Esophagus squamous epithelium (tissue), 5 donors: ENCODE data around the gene SDC4. TPM values are rescaled to one million over a fixed set of nuclear protein-coding genes. Genes with fewer than 3 reads are reported as not detected.

ENCODE experiments used
- DNase-seq: peaks from one replicate; lab custom pipeline; 2025; lab: John Stamatoyannopoulos, UW
- H3K27ac ChIP-seq, 4 donors: fragments of 200-600 bp; sonication (generic); one replicate each; pipeline ENCODE4 v1.5.1; 2016 to 2019; ENCODE audit warnings: mild to moderate bottlenecking in 1 of 4
- H3K27me3 ChIP-seq, 4 donors: fragments of 200-600 bp; sonication (generic); 1 replicate in 3 of 4; 2 replicates in 1 of 4; pipeline versions ENCODE4 v1.5.1 to v1.6.0; 2017 to 2021; ENCODE audit warnings: antibody characterized with exemption in 1 of 4
- H3K36me3 ChIP-seq, 3 donors: fragments of 200-600 bp; sonication (generic); one replicate each; pipeline ENCODE4 v1.5.1; 2016 to 2019
- H3K4me1 ChIP-seq, 3 donors: fragments of 200-600 bp; sonication (generic); one replicate each; pipeline ENCODE4 v1.5.1; 2017 to 2019
- H3K4me3 ChIP-seq, 4 donors: fragments of 200-600 bp; sonication (generic); 1 replicate in 3 of 4; 2 replicates in 1 of 4; pipeline ENCODE4 v1.5.1; 2016 to 2019; ENCODE audit warnings: mild to moderate bottlenecking in 2 of 4, moderate library complexity in 1 of 4
- H3K9me3 ChIP-seq, 3 donors: fragments of 200-600 bp; sonication (generic); one replicate each; pipeline ENCODE4 v1.5.1; 2016 to 2019
- POLR2A ChIP-seq, 4 donors: fragments of 450-650 bp; IDR thresholded peaks; one replicate each; pipeline ENCODE4 v1.6.1; 2017; ENCODE audit warnings: antibody characterized with exemption in 4 of 4, mild to moderate bottlenecking in 4 of 4, moderate library complexity in 3 of 4
- WGBS, 2 donors: methylation state at CpG; one replicate each; pipeline ENCODE4 v1.1.5; 2018; 5-methylcytosine and 5-hydroxymethylcytosine counted together
- intact Hi-C: fragments of 100-400 bp; cut with DNase I; formaldehyde crosslinking; loops from one replicate; pipeline ENCODE4 v1.15.0; 2022
- total RNA-seq, 4 donors: library from RNA; depleted of rRNA; stranded (reverse); fragments of >200 nt; gene quantifications; one replicate each; pipeline ENCODE4 v1.1.0, GENCODE V29; 2016
- TF ChIP-seq, protein P1 (sequence below), 6 experiments: fragments of 450-650 bp in 4 of 6; fragments of 200-600 bp in 2 of 6; sonication (generic) in 2 of 6; IDR thresholded peaks; one replicate each; pipeline ENCODE4 v1.5.1; 2016 to 2019; ENCODE audit warnings: antibody characterized with exemption in 6 of 6, mild to moderate bottlenecking in 4 of 6, moderate library complexity in 4 of 6
- donor health status: DM: yes; HTN: yes; CAD: no.

SDC4 gene
- total RNA-seq, 4 donors from 2014 or later: 88.1 to 174 (median 120) TPM

DNA sequence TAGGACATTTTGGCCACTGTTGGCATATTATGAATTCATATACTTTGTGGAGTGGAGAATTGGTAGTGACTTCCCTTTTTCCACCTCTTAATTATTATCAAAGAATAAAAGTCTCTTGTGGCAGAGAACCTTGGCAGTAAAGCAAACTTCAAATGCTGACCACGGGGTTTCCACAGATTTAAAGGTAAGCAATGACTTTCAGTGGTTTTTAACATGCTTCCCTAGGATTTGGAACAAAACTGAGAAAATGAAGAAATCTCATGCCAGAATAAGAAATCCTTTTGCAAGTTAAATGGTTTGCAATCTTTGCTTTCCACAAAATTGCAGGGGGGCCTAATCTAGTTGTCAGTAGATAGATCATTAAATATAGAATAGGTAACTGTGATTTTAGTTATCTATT, 2.0 kb upstream of the SDC4 start:
- WGBS, 2 donors: 43 to 55% methylated on average over 1 of the region's 1 CpG
- H3K27ac ChIP-seq: no peak overlapping the region
- H3K36me3 ChIP-seq: no peaks in the 10 kb centered on the region
- peaks cover 0 to 5% (median 0%) of the 10 kb centered on the region in 4 donors for H3K27me3 ChIP-seq
- no peak overlapping the region for H3K4me3 ChIP-seq
- TF ChIP-seq POLR2A (IDR thresholded peaks at IDR 0.05): no peak
- TF ChIP-seq, protein P1, sequence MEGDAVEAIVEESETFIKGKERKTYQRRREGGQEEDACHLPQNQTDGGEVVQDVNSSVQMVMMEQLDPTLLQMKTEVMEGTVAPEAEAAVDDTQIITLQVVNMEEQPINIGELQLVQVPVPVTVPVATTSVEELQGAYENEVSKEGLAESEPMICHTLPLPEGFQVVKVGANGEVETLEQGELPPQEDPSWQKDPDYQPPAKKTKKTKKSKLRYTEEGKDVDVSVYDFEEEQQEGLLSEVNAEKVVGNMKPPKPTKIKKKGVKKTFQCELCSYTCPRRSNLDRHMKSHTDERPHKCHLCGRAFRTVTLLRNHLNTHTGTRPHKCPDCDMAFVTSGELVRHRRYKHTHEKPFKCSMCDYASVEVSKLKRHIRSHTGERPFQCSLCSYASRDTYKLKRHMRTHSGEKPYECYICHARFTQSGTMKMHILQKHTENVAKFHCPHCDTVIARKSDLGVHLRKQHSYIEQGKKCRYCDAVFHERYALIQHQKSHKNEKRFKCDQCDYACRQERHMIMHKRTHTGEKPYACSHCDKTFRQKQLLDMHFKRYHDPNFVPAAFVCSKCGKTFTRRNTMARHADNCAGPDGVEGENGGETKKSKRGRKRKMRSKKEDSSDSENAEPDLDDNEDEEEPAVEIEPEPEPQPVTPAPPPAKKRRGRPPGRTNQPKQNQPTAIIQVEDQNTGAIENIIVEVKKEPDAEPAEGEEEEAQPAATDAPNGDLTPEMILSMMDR (IDR thresholded peaks at IDR 0.05): no peak
- intact Hi-C loops: no loop called here
- no peak for DNase-seq
- no peaks in the 10 kb centered on the region for H3K9me3 ChIP-seq
- peaks cover 20 to 43% (median 25%) of the 10 kb centered on the region in 3 donors for H3K4me1 ChIP-seq

DNA sequence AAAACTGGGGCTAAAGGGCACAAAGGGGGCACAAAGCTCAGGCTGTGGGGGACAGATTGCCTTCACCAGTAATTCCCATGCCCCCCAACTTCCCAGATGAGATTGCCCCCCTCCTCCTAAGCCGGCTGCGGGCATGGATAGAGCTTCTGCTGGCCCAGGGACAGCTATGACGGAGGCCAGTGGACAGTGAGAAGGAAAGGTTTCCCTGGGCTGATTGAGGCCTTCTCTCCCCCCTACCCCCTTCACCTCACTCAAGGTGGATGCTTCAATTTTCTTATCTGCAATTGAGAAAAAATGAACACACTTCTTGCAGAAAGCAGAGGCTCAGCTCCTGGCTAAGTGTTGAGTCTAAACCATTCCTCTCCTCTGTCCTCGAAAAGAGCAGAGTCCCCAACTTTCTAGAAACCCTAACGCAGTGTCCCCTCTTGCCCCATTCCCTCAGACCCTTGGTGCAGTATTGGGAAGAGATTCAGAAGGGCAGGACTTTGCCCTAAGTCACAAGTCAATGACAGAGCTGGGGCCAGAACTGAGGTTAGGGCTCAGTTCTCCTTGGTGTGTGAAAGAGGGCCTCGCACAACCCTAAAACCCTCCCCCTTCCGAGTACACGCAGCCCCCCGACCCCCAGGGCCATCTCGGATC, 808 bp downstream of the SDC4 start:
- Histone ChIP-seq H3K27ac (peak overlapping the region; percentile 90 to 98 (median 94)), H3K9me3 (no peaks in the 10 kb centered on the region), H3K27me3 (peaks cover 0 to 5% (median 0%) of the 10 kb centered on the region in 4 donors), H3K36me3 (no peaks in the 10 kb centered on the region), H3K4me1 (peaks cover 42 to 65% (median 46%) of the 10 kb centered on the region in 3 donors), H3K4me3 (peak overlapping the region; percentile 77 to 87 (median 80))
- intact Hi-C loops: no loop called here
- no peak for DNase-seq
- TF ChIP-seq POLR2A (IDR thresholded peaks at IDR 0.05): no peak
- WGBS, 2 donors: 12 to 38% methylated on average over 6 to 10 of the region's 10 CpGs

DNA sequence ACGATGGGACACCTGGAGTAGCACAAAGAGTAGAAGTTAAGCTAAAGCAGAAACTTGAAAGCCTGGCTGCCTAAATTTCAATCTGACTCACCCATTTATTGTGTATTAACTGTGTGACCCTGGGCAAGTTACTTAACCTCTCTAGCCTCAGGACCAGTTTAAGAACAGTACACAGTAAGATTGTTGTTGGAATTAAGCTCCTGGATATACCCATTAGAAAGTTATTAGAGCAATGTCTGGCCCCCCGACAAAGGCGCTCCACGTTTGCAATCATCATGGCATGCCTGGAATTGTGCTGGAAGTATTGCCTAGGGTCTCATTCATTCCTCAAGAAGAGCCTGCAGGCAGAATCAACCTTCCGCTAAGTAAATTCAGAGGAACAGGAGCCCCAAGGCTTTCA, 1.4 kb downstream of the SDC4 start:
- WGBS, 2 donors: 27 to 34% methylated on average over 2 to 5 of the region's 5 CpGs
- peak overlapping the region; percentile 90 to 98 (median 94) for H3K27ac ChIP-seq
- H3K9me3 ChIP-seq: no peaks in the 10 kb centered on the region
- TF ChIP-seq, protein P1 (IDR thresholded peaks at IDR 0.05): no peak
- no peak for TF ChIP-seq POLR2A (IDR thresholded peaks at IDR 0.05)
- H3K4me1 ChIP-seq: peaks cover 48 to 71% (median 52%) of the 10 kb centered on the region in 3 donors
- H3K27me3 ChIP-seq: peaks cover 0 to 5% (median 0%) of the 10 kb centered on the region in 4 donors
- DNase-seq: no peak
- no peaks in the 10 kb centered on the region for H3K36me3 ChIP-seq
- H3K4me3 ChIP-seq: peak overlapping the region; percentile 77 to 87 (median 80)
- intact Hi-C loops: no loop called here

DNA sequence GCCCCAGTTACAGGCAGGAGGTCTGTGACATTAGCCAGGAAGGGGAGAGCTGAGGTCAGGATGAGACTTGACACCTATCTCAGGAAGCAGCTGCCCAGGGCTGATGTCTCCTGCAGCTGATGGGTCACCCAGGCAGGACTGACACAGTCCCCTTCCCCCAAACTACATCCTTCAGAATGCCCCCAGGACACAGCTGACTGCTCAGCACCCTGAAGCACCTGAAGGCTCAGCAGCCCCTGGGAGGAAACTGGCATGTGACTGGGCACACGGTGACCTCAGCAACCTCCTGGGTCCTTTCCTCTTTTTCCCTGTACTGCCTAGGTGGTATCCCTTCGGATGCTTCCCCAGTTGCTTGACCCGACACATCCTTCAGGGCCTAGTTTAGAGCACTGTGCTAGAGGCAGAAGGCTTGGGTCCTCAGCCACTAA, 1.9 kb downstream of the SDC4 start:
- WGBS, 2 donors: 23 to 53% methylated on average over 3 of the region's 3 CpGs
- Histone ChIP-seq H3K27ac (peak overlapping the region; percentile 90 to 98 (median 94)), H3K4me3 (peak overlapping the region; percentile 77 to 87 (median 80)), H3K36me3 (no peaks in the 10 kb centered on the region), H3K9me3 (no peaks in the 10 kb centered on the region), H3K27me3 (peaks cover 0 to 5% (median 0%) of the 10 kb centered on the region in 4 donors), H3K4me1 (peaks cover 53 to 76% (median 57%) of the 10 kb centered on the region in 3 donors)
- TF ChIP-seq, protein P1 (IDR thresholded peaks at IDR 0.05): no peak
- TF ChIP-seq POLR2A (IDR thresholded peaks at IDR 0.05): no peak
- no peak for DNase-seq
- intact Hi-C loops: no loop called here

DNA sequence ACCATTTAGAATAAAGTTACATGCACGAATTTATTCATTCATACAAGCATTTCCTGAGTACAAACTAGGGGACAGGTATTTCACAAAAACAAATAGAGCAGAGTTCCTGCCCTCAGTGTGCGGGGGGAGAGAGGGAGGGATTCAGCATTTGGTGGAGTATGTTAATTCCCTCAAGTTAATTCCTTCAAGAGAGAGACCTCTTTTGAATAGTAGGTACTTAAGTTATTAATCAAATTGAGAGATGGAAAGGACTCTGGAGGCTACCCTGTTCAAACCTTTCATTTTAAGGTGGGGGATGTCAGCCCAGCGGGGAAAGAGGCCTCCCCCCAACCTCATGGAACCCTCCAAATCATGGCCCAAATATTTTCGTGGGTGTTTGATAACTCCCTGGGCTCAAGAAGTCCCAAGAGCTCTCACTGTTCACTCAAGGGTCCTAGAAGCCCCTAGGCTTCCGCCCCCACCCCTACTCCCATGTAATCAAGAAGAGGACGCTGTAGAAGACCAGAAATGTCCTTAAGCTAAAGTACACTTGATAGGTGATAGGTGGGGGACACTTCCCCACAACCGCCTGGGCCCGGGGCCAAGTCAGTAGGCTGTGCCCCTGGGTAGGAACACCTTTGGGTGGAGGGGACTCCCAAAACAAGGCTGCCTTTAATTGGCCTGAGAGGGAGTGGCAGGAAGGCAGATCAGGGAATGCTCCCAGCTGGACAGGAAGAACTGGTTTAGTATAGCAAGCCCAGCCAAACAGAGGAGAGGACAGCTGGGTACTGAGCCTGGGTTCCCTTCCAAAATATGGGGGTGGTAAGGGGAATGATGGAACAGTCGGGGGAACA, 2.9 kb downstream of the SDC4 start:
- Histone ChIP-seq H3K9me3 (no peaks in the 10 kb centered on the region), H3K27me3 (peaks cover 0 to 5% (median 0%) of the 10 kb centered on the region in 4 donors), H3K4me3 (peak overlapping the region; percentile 77 to 87 (median 80)), H3K27ac (peak overlapping the region; percentile 90 to 98 (median 94)), H3K36me3 (no peaks in the 10 kb centered on the region), H3K4me1 (peaks cover 63 to 86% (median 67%) of the 10 kb centered on the region in 3 donors)
- WGBS, 2 donors: 32 to 47% methylated on average over 7 to 9 of the region's 9 CpGs
- TF ChIP-seq POLR2A (IDR thresholded peaks at IDR 0.05): peak in 2 of 4 donors; percentile 24 to 29
- TF ChIP-seq, protein P1 (IDR thresholded peaks at IDR 0.05): no peak
- intact Hi-C loops: no loop called here
- DNase-seq: no peak
